DOHH2 (cell line): ENCODE results near the gene NEDD4L.
"Not testable (repeated sequence)": the region's sequence is repeated elsewhere in the genome, so short reads cannot be mapped to it uniquely, and the experiment has no call there.

Source experiments
- H3F3A ChIP-seq: fragments of 200-600 bp; sonication (generic), shearing (Covaris generic); 2 replicates; pipeline ENCODE4 v1.6.0; 2016; ENCODE audit warnings: antibody characterized with exemption, mild to moderate bottlenecking; ENCODE audit not compliant: control insufficient read depth, insufficient read depth
- H3K27ac ChIP-seq: fragments of 200-600 bp; sonication (generic); 2 replicates; pipeline ENCODE4 v1.5.1; 2014; ENCODE audit warnings: low read depth, mild to moderate bottlenecking, low read length, moderate library complexity
- H3K27me3 ChIP-seq: fragments of 200-600 bp; sonication (generic); 2 replicates; pipeline ENCODE4 v1.6.1; 2014; ENCODE audit warnings: mild to moderate bottlenecking, low read length, mixed read lengths; ENCODE audit not compliant: control insufficient read depth
- H3K36me3 ChIP-seq: fragments of 200-600 bp; sonication (generic); 2 replicates; pipeline ENCODE4 v1.6.1; 2014; ENCODE audit warnings: mild to moderate bottlenecking, low read length, moderate library complexity, mixed read lengths; ENCODE audit not compliant: control insufficient read depth
- H3K4me1 ChIP-seq: fragments of 200-600 bp; sonication (generic); 2 replicates; pipeline ENCODE4 v1.6.1; 2014; ENCODE audit warnings: mild to moderate bottlenecking, low read length, mixed read lengths; ENCODE audit not compliant: control insufficient read depth
- H3K4me2 ChIP-seq: fragments of 200-600 bp; sonication (generic); 2 replicates; pipeline ENCODE4 v1.6.0; 2014; ENCODE audit warnings: mild to moderate bottlenecking, low read length, moderate library complexity
- H3K4me3 ChIP-seq: fragments of 200-600 bp; sonication (generic); 2 replicates; pipeline ENCODE4 v1.5.1; 2014; ENCODE audit warnings: mild to moderate bottlenecking, low read length, mixed read lengths
- H3K79me2 ChIP-seq: fragments of 200-600 bp; sonication (generic); 2 replicates; pipeline ENCODE4 v1.6.1; 2014; ENCODE audit warnings: mild to moderate bottlenecking, low read length, mixed read lengths; ENCODE audit not compliant: control insufficient read depth
- H3K9me2 ChIP-seq: fragments of 200-600 bp; sonication (generic); replicated peaks from 2 replicates; pipeline ENCODE4 v1.6.1; 2014; ENCODE audit warnings: mild to moderate bottlenecking, low read length, mixed read lengths; ENCODE audit not compliant: control insufficient read depth
- H3K9me3 ChIP-seq: fragments of 200-600 bp; sonication (generic); 2 replicates; pipeline ENCODE4 v1.6.1; 2014; ENCODE audit warnings: antibody characterized with exemption, low read length, mixed read lengths; ENCODE audit not compliant: control insufficient read depth, insufficient read depth
- H4K20me1 ChIP-seq: fragments of 200-600 bp; sonication (generic); 2 replicates; pipeline ENCODE4 v1.6.0; 2014; ENCODE audit warnings: low read depth, mild to moderate bottlenecking, antibody characterized with exemption, low read length, moderate library complexity; ENCODE audit not compliant: control insufficient read depth, insufficient read depth
- EZH2phosphoT487 ChIP-seq: fragments of 200-600 bp; sonication (generic); IDR thresholded peaks from 2 replicates; pipeline ENCODE4 v1.6.1; 2017; ENCODE audit warnings: borderline replicate concordance, mild to moderate bottlenecking, antibody characterized with exemption, low read length, moderate library complexity, mixed read lengths
- TF ChIP-seq, protein P1 (sequence below): fragments of 200-600 bp; sonication (generic); IDR thresholded peaks from one replicate; pipeline ENCODE4 v1.5.1; 2014; ENCODE audit warnings: antibody characterized with exemption, mild to moderate bottlenecking, low read depth, low read length; ENCODE audit not compliant: poor library complexity, severe bottlenecking

NEDD4L gene

DNA sequence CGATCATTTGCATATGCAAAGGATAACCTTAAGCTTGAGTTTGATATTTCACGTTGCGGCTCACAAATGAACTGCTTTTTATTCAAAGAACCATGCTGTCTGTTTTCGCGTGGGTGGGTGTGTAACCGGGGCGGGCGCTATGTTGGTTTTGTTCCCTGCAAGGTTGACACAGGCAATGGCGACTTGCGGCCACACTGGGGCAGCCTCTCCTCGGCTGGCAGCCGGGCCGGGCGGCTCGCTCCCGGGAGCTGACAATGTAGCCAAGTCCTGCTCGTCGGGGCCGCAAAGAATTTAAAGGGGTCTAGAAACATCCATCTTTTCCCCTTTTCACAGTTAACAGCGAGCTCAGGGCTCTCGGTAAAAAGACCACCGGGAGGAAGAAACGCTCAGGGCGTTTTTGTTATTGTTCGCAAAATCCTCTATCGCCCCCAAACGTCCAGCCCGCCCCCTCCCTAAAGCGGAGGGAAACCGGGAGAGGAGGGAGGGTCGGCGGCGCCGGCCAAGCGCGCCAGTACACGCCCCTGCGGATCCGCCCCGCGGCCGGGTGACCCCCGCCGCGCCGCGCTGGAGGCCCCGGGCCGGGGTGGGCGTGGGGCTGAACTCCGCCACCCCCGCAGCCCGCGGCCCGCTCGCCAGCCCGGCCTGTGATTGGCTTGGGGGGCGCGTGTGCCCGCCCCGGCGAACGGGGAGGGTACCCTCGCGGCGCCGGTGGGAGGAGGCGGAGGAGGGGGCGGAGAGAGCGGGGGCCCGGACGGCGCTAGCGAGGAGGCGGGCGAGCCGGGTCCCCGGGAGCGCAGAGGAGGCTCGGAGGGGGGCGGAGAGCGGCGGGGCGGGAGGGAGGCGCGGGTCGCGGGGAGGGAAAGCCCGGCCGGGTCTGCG is at the start of gene NEDD4L:
Gene NEDD4L, plus strand, starts transcription at position 736 of the 879 bp plus-strand sequence. CDS start 435 bp downstream, outside the sequence.
- peak within 1 kb of the TSS; percentile 88 for H3K4me3 ChIP-seq
- no peaks in the 10 kb centered on the region for H3K9me2 ChIP-seq
- no peak for TF ChIP-seq EZH2phosphoT487
- TF ChIP-seq, protein P1, sequence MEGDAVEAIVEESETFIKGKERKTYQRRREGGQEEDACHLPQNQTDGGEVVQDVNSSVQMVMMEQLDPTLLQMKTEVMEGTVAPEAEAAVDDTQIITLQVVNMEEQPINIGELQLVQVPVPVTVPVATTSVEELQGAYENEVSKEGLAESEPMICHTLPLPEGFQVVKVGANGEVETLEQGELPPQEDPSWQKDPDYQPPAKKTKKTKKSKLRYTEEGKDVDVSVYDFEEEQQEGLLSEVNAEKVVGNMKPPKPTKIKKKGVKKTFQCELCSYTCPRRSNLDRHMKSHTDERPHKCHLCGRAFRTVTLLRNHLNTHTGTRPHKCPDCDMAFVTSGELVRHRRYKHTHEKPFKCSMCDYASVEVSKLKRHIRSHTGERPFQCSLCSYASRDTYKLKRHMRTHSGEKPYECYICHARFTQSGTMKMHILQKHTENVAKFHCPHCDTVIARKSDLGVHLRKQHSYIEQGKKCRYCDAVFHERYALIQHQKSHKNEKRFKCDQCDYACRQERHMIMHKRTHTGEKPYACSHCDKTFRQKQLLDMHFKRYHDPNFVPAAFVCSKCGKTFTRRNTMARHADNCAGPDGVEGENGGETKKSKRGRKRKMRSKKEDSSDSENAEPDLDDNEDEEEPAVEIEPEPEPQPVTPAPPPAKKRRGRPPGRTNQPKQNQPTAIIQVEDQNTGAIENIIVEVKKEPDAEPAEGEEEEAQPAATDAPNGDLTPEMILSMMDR: peak; percentile 81
- H3F3A ChIP-seq: peaks cover 13% of the 10 kb centered on the region
- H3K27me3 ChIP-seq: 0 out of 2 replicates have a peak, but pooled peaks cover 3% of the 10 kb centered on the region
- H3K27ac ChIP-seq: peak within 1 kb of the TSS; percentile 86
- H4K20me1 ChIP-seq: peaks cover 24% of the 10 kb centered on the region
- H3K36me3 ChIP-seq: peaks cover 5% of the 10 kb centered on the region; the same call in 1 of the 2 replicates
- peaks cover 66% of the 10 kb centered on the region for H3K4me1 ChIP-seq
- peaks cover 44% of the 10 kb centered on the region for H3K79me2 ChIP-seq
- no peaks in the 10 kb centered on the region for H3K9me3 ChIP-seq
- H3K4me2 ChIP-seq: peak within 1 kb of the TSS; percentile 84

DNA sequence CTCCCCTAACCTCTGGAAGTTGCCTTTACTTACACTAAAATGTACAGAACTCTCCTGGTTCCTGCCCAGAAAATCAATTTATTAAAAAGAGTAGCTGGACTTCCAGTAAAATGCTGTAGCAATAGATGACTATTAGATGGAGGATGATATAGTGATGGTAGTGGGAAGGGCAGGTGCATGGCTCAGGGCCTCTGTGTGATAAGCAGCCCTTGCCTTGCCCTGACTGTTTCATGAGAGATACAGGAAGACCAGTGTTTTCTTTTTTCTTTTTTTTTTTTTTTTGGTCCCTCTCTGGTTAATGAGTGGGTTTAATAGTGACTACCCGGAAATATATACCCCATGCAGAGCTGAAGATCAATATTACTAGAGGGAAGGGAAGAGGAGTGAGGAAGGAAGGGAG is 48.7 kb upstream of the NEDD4L start:
- no peak overlapping the region for H3K4me3 ChIP-seq
- H3K9me2 ChIP-seq: no peaks in the 10 kb centered on the region
- H3K4me1 ChIP-seq: peaks cover 42% of the 10 kb centered on the region
- peak overlapping the region; percentile 6; the same call in 1 of the 2 replicates for H3K4me2 ChIP-seq
- no peaks in the 10 kb centered on the region for H3K9me3 ChIP-seq
- no peak for TF ChIP-seq EZH2phosphoT487
- TF ChIP-seq, protein P1: no peak
- H3K79me2 ChIP-seq: no peaks in the 10 kb centered on the region
- H3K27ac ChIP-seq: no peak overlapping the region
- no peaks in the 10 kb centered on the region for H3F3A ChIP-seq
- no peaks in the 10 kb centered on the region for H3K27me3 ChIP-seq
- H3K36me3 ChIP-seq: no peaks in the 10 kb centered on the region
- no peaks in the 10 kb centered on the region for H4K20me1 ChIP-seq

DNA sequence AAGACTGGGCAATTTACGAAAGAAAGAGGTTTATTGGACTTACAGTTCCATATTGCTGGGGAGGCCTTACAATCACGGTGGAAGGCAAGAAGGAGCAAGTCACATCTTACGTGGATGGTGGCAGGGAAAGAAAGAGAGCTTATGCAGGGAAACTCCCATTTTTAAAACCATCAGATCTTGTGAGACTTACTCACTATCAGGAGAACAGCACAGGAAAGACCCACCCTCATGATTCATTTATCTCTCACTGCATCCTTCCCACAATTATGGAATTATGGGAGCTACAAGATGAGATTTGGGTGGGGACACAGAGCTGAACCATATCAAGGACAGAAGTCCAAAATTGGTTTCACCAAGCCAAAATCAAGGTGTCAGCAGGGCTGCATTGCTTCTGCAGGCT is 47.1 kb upstream of the NEDD4L start:
- not testable (repeated sequence) for H3K4me2 ChIP-seq, H3K36me3 ChIP-seq, H3K27me3 ChIP-seq, H4K20me1 ChIP-seq, H3K79me2 ChIP-seq, H3K4me3 ChIP-seq, H3K9me3 ChIP-seq, H3K27ac ChIP-seq, H3F3A ChIP-seq, H3K9me2 ChIP-seq
- peaks cover 36% of the 10 kb centered on the region for H3K4me1 ChIP-seq

DNA sequence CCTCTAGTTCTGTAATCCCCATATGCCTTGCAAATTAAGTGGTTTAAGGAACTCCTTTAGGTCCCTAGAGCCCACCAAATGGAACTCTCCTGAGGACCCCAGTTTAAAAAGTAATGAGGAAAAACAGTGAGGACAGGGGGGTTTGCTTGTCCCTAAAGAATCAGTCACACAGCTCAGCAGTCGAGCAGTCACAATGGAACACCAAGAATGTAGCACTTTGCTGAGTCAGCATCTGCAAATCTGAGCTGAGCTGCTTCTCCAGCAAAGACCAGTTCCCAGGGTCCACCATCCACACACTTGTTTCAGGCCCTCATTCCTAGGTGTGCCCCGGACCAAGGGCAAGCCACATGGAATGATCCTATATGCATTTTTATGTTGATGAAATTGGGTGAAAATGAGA is 46.2 kb upstream of the NEDD4L start:
- no peak overlapping the region for H3K4me3 ChIP-seq
- no peaks in the 10 kb centered on the region for H3K79me2 ChIP-seq
- H3F3A ChIP-seq: no peaks in the 10 kb centered on the region
- H3K9me2 ChIP-seq: no peaks in the 10 kb centered on the region
- no peaks in the 10 kb centered on the region for H3K9me3 ChIP-seq
- no peak overlapping the region for H3K27ac ChIP-seq
- peaks cover 36% of the 10 kb centered on the region for H3K4me1 ChIP-seq
- H3K4me2 ChIP-seq: no peak overlapping the region
- no peaks in the 10 kb centered on the region for H3K36me3 ChIP-seq
- TF ChIP-seq, protein P1: no peak
- TF ChIP-seq EZH2phosphoT487: no peak
- H3K27me3 ChIP-seq: peaks cover 5% of the 10 kb centered on the region; the same call in 1 of the 2 replicates
- no peaks in the 10 kb centered on the region for H4K20me1 ChIP-seq
